Activated naive CD4-positive, alpha-beta T cell treated with anti-CD3 and anti-CD28 coated beads, Interleukin-2, amount 10 ng/mL, durations not matched to agents 7 days and 5 days (primary cell): ENCODE measurements around the gene S100A3.

ENCODE experiments used
- CTCF ChIA-PET: fragments of 350-600 bp; sonication (Branson Sonifier 250); formaldehyde crosslinking; loops from one replicate; lab custom pipeline; 2021; ENCODE audit warnings: antibody characterized with exemption; lab: Charles Lee
- DNase-seq: peaks from one replicate; pipeline ENCODE4 v3.0.0-alpha.2; 2020
- H3K27ac Mint-ChIP-seq: one replicate; pipeline ENCODE4 v1.8.0; 2021; ENCODE audit warnings: mild to moderate bottlenecking, moderate library complexity, mixed read lengths
- H3K27me3 Mint-ChIP-seq: one replicate; pipeline ENCODE4 v1.8.0; 2021; ENCODE audit warnings: mild to moderate bottlenecking, mixed read lengths
- H3K36me3 Mint-ChIP-seq: one replicate; pipeline ENCODE4 v1.8.0; 2021; ENCODE audit warnings: mixed read lengths
- H3K4me1 Mint-ChIP-seq: one replicate; pipeline ENCODE4 v1.8.0; 2021; ENCODE audit warnings: mixed read lengths
- H3K4me3 Mint-ChIP-seq: one replicate; pipeline ENCODE4 v1.8.0; 2021; ENCODE audit warnings: mild to moderate bottlenecking, moderate library complexity, mixed read lengths
- H3K9me3 Mint-ChIP-seq: one replicate; pipeline ENCODE4 v1.8.0; 2021; ENCODE audit warnings: mixed read lengths

Gene S100A3

DNA sequence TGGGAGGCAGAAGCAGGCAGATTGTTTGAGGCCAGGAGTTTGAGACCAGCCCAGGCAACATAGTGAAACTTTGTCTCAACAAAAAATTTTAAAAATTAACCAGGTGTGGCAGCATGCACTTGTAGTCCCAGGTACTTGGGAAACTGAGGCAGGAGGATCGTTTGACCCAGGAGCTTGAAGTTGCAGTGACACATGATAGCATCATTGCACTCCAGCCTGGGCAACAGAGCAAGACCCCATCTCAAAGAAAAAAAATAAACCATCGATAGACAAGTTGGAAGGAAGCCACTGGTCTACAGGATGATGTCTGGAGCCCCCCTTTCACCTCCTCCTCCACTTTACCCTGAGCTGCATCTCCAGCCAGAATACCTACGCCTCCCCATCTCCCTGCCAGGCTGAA lies 29.8 kb downstream of the S100A3 start:
- H3K27ac Mint-ChIP-seq, result no peak overlapping the region
- DNase-seq, result no peak
- H3K4me1 Mint-ChIP-seq, result peaks cover 20% of the 10 kb centered on the region
- no peak overlapping the region for H3K4me3 Mint-ChIP-seq
- H3K36me3 Mint-ChIP-seq, result no peaks in the 10 kb centered on the region
- CTCF ChIA-PET, result interaction anchor here (2.5 kb wide), 1 partner anchor 8 kb away, joined by 15 read pairs; no protein-coding TSS in a partner anchor
- no peaks in the 10 kb centered on the region for H3K9me3 Mint-ChIP-seq
- H3K27me3 Mint-ChIP-seq, result peaks cover 3% of the 10 kb centered on the region

DNA sequence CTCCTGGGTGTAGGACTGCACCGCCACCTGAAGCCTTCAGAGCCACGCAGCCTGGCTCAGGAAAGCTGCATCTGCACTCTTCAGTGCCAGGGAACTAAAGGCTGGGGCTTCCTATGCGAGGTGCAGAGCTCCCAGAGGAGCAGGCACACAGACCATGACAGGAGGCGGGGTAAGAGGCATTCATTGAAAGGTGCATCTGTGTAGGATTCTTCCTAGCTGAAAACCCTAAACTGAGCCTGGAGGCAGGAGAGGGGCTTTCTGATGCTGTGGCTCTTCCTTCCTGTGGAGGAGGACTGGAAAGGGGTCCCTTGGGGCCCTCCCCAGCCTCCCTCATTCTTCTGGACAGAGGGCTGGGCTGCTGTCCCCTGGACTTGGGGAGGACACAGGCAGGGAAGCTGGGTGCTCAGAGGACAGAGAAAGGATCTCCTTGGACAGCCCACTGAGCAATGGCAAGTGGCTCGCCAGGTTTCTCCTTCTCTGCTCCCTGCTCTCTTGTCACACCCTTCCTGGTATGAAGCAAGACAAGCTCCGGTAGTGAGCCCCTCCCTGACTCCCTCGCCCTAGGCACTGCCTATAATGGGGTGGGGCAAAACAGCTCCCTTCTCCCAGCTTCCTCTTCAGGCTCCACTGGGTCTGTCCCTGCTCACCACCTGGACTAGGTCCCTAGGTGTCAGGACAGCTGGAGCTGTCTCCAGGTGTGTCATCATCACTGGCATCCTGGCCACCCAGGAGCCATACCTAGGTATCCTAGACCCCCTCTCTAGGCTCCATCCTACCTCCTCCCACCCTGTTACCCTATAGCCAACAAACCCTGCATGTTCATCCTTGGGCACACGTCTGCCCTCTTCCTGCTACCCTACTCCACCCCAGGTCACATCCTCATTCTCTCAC lies 33.3 kb downstream of the S100A3 start:
- no peaks in the 10 kb centered on the region for H3K36me3 Mint-ChIP-seq
- no peak for DNase-seq
- H3K4me3 Mint-ChIP-seq, result no peak overlapping the region
- H3K27me3 Mint-ChIP-seq, result peaks cover 7% of the 10 kb centered on the region
- CTCF ChIA-PET, result interaction anchor here (0.8 to 2.0 kb wide), 5 partner anchors 17 to 112 kb away, joined by 3 to 11 read pairs (median 4); partner anchors contain the start of genes S100A1 and S100A13
- peak overlapping the region; percentile 39 for H3K27ac Mint-ChIP-seq
- H3K9me3 Mint-ChIP-seq, result no peaks in the 10 kb centered on the region
- H3K4me1 Mint-ChIP-seq, result peaks cover 24% of the 10 kb centered on the region

DNA sequence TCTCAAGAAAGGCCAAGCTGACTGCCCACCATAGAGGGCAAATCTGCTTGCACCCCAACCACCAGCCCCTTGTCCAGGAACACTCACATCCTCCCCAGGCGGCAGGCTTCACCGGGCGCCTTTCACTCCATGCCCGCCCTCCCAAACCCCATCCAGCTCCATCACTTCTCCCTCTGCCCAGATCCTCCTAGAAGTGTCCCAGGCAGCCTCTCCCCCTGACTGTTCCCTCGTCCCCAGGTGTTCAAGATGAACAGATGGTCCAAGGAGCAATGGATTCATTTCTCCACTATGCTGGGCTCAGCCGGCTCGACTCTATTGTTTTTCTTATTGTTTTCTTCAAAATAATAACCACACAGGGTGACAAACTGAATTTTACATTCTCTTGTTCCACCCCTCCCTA lies 35.4 kb downstream of the S100A3 start:
- Mint-ChIP-seq H3K27ac (no peak overlapping the region), H3K9me3 (no peaks in the 10 kb centered on the region), H3K27me3 (peaks cover 7% of the 10 kb centered on the region), H3K4me1 (peaks cover 25% of the 10 kb centered on the region), H3K4me3 (no peak overlapping the region), H3K36me3 (no peaks in the 10 kb centered on the region)
- no peak for DNase-seq
- CTCF ChIA-PET, result interaction anchor here (2.4 to 5.2 kb wide), 2 partner anchors 19 to 57 kb away, joined by 12 to 116 read pairs; no protein-coding TSS in a partner anchor

DNA sequence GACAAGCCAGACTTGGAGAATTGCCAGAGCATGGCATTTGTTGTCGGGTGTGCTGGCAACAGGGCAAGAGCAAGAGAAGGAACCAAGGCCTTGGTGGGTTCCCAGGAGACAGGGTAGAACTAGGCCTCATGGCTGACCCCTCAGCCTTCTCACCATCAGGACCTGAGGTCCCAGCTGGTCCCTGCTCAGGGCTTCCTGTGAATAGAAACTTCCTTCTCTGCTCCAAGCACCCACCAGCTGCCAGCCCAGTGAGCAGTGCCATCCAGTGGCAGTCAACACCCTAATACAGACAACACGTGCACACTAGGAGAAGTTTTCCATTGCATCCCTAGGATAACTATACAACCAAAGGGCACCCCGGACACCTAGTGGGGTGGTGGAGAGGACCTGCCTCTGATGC lies 36.0 kb downstream of the S100A3 start:
- no peak overlapping the region for H3K4me3 Mint-ChIP-seq
- DNase-seq, result no peak
- CTCF ChIA-PET, result interaction anchor here (2.4 to 5.2 kb wide), 3 partner anchors 19 to 57 kb away, joined by 12 to 116 read pairs (median 19); partner anchors contain the start of gene S100A2
- no peaks in the 10 kb centered on the region for H3K36me3 Mint-ChIP-seq
- no peaks in the 10 kb centered on the region for H3K9me3 Mint-ChIP-seq
- peaks cover 7% of the 10 kb centered on the region for H3K27me3 Mint-ChIP-seq
- H3K27ac Mint-ChIP-seq, result no peak overlapping the region
- peaks cover 25% of the 10 kb centered on the region for H3K4me1 Mint-ChIP-seq

DNA sequence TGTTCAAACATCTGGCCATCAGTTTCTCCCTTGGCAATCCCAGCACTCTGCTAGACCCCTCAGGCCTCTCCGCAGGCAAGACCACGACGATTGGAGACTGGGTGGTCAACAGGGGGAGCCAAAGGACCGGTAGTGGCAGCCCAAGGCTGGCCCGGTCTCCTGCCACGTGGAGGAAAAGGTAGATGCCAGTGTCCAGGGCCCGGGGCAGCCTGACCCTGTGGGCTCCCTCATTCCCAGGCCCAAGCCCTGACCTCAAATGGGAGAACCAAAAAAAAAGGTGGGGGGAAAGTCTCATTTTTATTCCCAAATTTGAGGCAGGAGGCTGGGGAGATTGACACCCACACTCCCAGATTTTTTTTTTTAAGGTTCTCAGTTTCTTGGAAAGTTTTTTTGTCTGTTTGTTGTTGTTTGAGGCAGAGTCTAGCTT lies 38.1 kb downstream of the S100A3 start:
- H3K4me1 Mint-ChIP-seq, result peaks cover 21% of the 10 kb centered on the region
- H3K27me3 Mint-ChIP-seq, result peaks cover 11% of the 10 kb centered on the region
- no peak overlapping the region for H3K27ac Mint-ChIP-seq
- no peaks in the 10 kb centered on the region for H3K36me3 Mint-ChIP-seq
- no peak overlapping the region for H3K4me3 Mint-ChIP-seq
- CTCF ChIA-PET, result interaction anchor here (0.6 to 5.2 kb wide), 32 partner anchors 9 to 669 kb away, joined by 3 to 116 read pairs (median 5); partner anchors contain the start of genes S100A1, S100A14, S100A2 and S100A5
- H3K9me3 Mint-ChIP-seq, result no peaks in the 10 kb centered on the region
- DNase-seq, result peak; percentile 86

DNA sequence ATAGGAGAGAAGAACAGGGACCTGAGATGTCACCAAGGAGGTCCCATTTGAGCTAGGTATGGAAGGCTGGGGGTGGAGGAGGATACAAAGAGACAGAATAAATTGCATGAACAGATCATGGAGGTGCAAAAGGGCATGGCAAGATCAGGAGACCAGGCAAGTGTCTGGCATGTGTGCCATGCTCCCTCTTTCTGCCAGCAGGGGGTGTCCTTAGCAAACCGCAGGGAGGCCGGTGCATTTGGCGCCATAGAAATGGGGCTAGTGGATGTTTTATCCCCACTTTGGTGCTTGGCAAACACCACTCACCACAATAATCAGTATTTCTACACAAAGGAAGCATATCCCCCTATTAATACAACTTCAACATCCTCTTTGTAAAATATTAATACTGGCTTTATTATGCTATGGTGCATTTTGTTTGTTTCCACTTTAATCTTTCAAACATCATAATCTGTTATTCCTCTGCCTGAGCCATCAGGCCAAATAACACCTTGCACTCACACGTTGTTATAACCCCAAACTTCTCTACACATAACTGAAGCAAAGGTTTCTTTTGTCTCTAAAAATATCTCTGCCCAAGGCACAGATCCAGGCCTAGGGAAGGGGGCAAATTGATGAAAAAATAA lies 39.2 kb downstream of the S100A3 start:
- H3K4me1 Mint-ChIP-seq, result peaks cover 13% of the 10 kb centered on the region
- CTCF ChIA-PET, result interaction anchor here (0.8 to 5.2 kb wide), 23 partner anchors 14 to 477 kb away, joined by 3 to 116 read pairs (median 8); partner anchors contain the start of genes S100A1, S100A14, S100A2 and S100A6
- no peak overlapping the region for H3K27ac Mint-ChIP-seq
- H3K4me3 Mint-ChIP-seq, result no peak overlapping the region
- peaks cover 20% of the 10 kb centered on the region for H3K27me3 Mint-ChIP-seq
- no peaks in the 10 kb centered on the region for H3K9me3 Mint-ChIP-seq
- peak; percentile 80 for DNase-seq
- no peaks in the 10 kb centered on the region for H3K36me3 Mint-ChIP-seq

DNA sequence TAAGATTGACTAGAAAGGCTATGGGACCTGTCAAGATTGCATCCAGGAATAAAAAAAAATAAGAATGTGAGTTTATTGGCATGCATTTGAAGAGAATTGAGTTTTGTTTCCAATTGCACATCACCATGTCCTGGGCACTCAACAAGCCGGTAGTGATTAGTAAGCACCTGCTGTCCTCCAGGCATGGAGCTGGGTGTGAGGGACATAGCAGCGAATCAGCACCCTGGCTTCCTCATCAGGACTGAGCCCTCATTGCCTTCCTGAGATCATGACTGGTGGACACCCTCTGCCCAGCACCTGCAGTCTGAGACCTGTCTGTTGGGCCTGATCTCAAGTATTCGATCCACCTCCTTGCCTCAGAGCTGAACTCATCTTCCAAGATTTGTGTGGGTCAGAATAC lies 40.0 kb downstream of the S100A3 start:
- Mint-ChIP-seq H3K27me3 (peaks cover 21% of the 10 kb centered on the region), H3K36me3 (no peaks in the 10 kb centered on the region), H3K9me3 (no peaks in the 10 kb centered on the region), H3K27ac (no peak overlapping the region), H3K4me3 (no peak overlapping the region), H3K4me1 (peaks cover 13% of the 10 kb centered on the region)
- CTCF ChIA-PET, result interaction anchor here (1.2 to 5.2 kb wide), 4 partner anchors 13 to 108 kb away, joined by 3 to 116 read pairs (median 12); no protein-coding TSS in a partner anchor
- DNase-seq, result no peak

DNA sequence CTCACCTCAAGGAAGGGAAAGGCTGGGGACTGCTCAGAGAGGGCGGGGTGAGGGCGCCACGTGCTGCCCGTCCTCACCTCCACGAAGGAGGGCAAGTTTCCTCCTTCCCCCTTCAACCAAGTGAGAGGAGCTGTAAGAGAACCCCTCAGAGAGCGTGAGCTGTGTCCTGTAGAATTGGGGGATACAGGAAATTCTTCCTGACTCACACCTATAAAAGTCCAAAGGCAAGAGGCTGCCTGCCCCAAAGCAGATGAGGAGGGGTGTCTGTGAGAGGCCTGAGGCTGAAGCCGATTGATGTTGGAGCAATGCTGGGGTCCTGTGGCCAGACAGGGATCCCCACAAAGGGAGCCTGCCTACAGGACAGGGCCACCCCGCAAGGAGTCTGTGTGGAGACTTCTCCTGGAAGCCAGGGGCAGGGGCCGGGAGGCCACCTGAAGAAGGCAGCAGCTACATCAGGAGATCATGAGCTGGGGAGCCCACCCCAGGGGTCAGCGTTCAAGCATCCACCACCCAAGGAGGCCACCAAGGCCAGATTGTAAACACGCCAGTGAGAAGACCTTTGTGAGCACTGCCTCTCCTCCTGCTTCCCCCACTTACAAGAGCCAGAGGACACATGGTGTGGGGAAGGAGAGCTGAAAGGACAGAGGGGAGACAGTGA lies 41.0 kb downstream of the S100A3 start:
- CTCF ChIA-PET, result interaction anchor here (0.9 to 2.3 kb wide), 5 partner anchors 12 to 155 kb away, joined by 3 to 13 read pairs (median 6); no protein-coding TSS in a partner anchor
- H3K27me3 Mint-ChIP-seq, result peaks cover 26% of the 10 kb centered on the region
- H3K27ac Mint-ChIP-seq, result no peak overlapping the region
- H3K4me1 Mint-ChIP-seq, result peaks cover 13% of the 10 kb centered on the region
- no peaks in the 10 kb centered on the region for H3K36me3 Mint-ChIP-seq
- DNase-seq, result no peak
- H3K4me3 Mint-ChIP-seq, result no peak overlapping the region
- no peaks in the 10 kb centered on the region for H3K9me3 Mint-ChIP-seq

DNA sequence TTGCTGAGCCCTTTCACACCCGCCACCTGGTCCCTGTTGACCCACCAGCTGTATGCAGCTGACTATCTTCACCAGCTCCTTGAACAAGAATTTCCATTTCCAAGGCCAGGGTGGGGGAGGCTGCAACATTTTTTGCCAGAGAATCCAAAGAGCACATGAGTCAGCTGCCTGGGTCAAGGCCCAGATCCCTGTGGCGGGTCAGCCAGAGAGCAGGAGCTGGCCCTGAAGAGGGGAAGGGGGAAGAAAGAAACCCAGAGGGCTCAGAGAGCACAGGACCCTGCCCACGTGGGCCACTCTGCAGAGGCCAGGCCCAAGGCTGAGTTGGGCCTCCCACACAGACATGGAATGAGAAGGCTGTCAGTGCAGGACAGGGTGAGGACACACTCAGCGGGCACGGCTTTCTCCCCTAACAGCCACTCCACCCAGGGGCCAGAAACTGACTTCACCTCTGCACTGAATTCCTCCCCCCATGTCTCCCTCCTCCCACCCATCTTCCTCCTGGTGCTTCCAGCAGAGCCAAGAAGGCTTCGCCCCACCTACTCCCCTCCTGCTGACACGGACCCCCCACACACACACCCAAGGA lies 42.1 kb downstream of the S100A3 start:
- Mint-ChIP-seq H3K27ac (no peak overlapping the region), H3K4me3 (no peak overlapping the region), H3K4me1 (peaks cover 10% of the 10 kb centered on the region), H3K27me3 (peaks cover 28% of the 10 kb centered on the region), H3K36me3 (no peaks in the 10 kb centered on the region), H3K9me3 (no peaks in the 10 kb centered on the region)
- CTCF ChIA-PET, result interaction anchor here (0.6 to 1.6 kb wide), 4 partner anchors 12 to 116 kb away, joined by 3 to 6 read pairs (median 4); no protein-coding TSS in a partner anchor
- DNase-seq, result no peak

DNA sequence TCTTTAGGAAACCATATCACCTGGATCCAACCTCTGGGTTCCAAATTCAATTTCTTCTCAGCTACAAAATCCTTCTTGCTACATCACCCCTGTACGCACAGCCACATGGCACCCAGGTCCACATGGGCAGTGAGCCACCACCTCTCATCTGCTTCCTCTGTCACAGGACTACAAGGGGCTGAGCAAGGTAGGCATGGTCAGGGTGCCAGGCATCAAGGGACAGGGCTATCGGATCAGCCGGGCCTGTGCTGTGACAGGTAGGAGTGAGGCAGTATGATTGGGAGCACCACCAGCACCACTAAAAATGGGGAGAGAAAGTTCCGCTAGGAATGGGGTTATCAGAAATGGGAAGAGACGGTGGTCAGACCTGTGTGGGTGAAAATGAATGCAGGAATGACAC lies 42.7 kb downstream of the S100A3 start:
- peaks cover 9% of the 10 kb centered on the region for H3K4me1 Mint-ChIP-seq
- H3K36me3 Mint-ChIP-seq, result no peaks in the 10 kb centered on the region
- DNase-seq, result no peak
- no peak overlapping the region for H3K27ac Mint-ChIP-seq
- no peak overlapping the region for H3K4me3 Mint-ChIP-seq
- CTCF ChIA-PET, result interaction anchor here (0.6 to 1.6 kb wide), 3 partner anchors 12 to 117 kb away, joined by 3 to 4 read pairs (median 4); no protein-coding TSS in a partner anchor
- peaks cover 28% of the 10 kb centered on the region for H3K27me3 Mint-ChIP-seq
- H3K9me3 Mint-ChIP-seq, result no peaks in the 10 kb centered on the region

DNA sequence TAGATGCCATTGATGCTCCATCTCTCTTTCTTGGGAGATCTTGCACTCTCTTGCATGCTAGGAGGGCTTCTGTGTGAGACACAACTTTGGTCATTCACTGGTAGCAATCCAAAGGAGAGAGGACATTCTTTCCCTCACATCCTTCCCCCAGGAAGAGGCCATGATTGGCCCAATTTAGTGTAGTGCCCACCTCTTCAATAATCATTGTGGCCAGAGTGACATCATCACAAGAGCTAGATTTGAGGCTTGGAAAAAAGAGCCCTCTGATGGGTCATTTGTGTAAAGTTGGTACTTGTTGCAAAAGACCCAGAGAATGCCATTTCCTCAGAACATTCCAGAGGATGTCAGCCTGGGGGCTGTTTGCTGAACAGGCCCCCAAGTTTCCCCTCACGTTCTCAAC lies 43.5 kb downstream of the S100A3 start:
- DNase-seq, result no peak
- H3K9me3 Mint-ChIP-seq, result no peaks in the 10 kb centered on the region
- no peak overlapping the region for H3K4me3 Mint-ChIP-seq
- peaks cover 29% of the 10 kb centered on the region for H3K27me3 Mint-ChIP-seq
- CTCF ChIA-PET, result interaction anchor here (0.6 to 2.3 kb wide), 3 partner anchors 10 to 482 kb away, joined by 3 to 12 read pairs (median 4); no protein-coding TSS in a partner anchor
- H3K27ac Mint-ChIP-seq, result no peak overlapping the region
- no peaks in the 10 kb centered on the region for H3K36me3 Mint-ChIP-seq
- H3K4me1 Mint-ChIP-seq, result peaks cover under 1% of the 10 kb centered on the region

DNA sequence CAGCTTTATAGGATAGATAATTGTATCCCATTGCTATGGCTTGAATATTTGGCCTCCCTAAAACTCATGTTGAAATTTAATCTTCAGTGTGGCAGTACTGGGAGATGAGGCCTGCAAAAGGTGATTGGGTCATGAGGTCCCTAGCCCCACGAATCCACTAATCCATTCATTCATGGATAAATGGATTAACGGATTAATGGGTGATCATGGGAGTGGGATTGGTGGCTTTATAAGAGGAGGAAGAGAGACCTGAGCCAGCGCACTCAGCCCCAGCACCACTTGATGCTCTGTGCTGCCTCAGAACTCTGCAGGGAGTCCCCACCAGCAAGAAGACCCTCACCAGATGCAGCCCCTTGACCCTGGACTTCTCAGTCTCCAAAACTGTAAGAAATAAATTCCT lies 45.3 kb downstream of the S100A3 start:
- H3K4me3 Mint-ChIP-seq, result no peak overlapping the region
- CTCF ChIA-PET, result interaction anchor here (1.4 to 2.3 kb wide), 2 partner anchors 9 to 68 kb away, joined by 5 to 12 read pairs; no protein-coding TSS in a partner anchor

DNA sequence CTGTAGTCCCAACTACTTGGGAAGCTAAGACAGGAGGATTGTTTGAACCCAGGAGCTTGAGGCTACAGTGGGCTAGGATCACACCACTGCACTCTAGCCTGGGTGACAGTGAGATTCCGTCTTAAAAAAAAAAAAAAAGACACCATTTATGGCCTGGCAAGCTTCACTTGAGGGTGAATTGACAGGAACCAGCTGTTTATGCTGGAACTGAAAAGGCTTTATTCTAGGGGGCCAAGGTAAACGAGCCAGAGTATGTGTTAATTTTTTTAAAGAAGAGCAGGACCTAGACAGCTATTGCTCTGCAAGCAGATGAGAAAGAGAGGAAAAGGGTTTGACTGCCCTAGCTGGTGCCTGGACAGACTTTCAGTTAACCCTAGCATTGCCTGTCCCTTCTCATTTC lies 50.3 kb downstream of the S100A3 start:
- no peak for DNase-seq
- Mint-ChIP-seq H3K27me3 (peaks cover 53% of the 10 kb centered on the region), H3K36me3 (no peaks in the 10 kb centered on the region), H3K9me3 (no peaks in the 10 kb centered on the region), H3K4me3 (no peak overlapping the region), H3K4me1 (no peaks in the 10 kb centered on the region), H3K27ac (no peak overlapping the region)
- CTCF ChIA-PET, result interaction anchor here (7.5 kb wide), 1 partner anchor 147 kb away, joined by 172 read pairs; the partner anchor contains the start of gene PGLYRP4

More for the DNA sequence above, 45.3 kb downstream of the S100A3 start:
- Mint-ChIP-seq H3K9me3 (no peaks in the 10 kb centered on the region), H3K27me3 (peaks cover 42% of the 10 kb centered on the region), H3K27ac (no peak overlapping the region), H3K36me3 (no peaks in the 10 kb centered on the region), H3K4me1 (no peaks in the 10 kb centered on the region)
- no peak for DNase-seq
